Activated CD4-positive, alpha-beta T cell treated with anti-CD3 and anti-CD28 coated beads, Interleukin-2, Interleukin-6, amounts not matched to agents 100 ng/mL and 50 ng/mL, durations not matched to agents 16 hours and 8 hours (primary cell): ENCODE data around the gene GRAMD2B.
"Not testable (repeated sequence)": the region's sequence is repeated elsewhere in the genome, so short reads cannot be mapped to it uniquely, and the experiment has no call there.

ENCODE experiments used
- DNase-seq: peaks from one replicate; pipeline ENCODE4 v3.0.0-alpha.2; 2020

GRAMD2B gene

GRCh38 chr5:126515337-126515736 is 92.1 kb downstream of the GRAMD2B start:
- DNase-seq: no peak

- DNase-seq: no peak
Measured at GRCh38 chr5:126516133-126516532, 92.9 kb downstream of the GRAMD2B start.

- no peak for DNase-seq
Measured at GRCh38 chr5:126516852-126517251, 93.6 kb downstream of the GRAMD2B start.

GRCh38 chr5:126519223-126519622 is 96.0 kb downstream of the GRAMD2B start:
- not testable (repeated sequence) for DNase-seq

- no peak for DNase-seq
Measured at GRCh38 chr5:126519637-126520592, 96.7 kb downstream of the GRAMD2B start.

GRCh38 chr5:126520593-126520953 is 97.4 kb downstream of the GRAMD2B start:
- no peak for DNase-seq

- DNase-seq: no peak
Measured at GRCh38 chr5:126521130-126521529, 97.9 kb downstream of the GRAMD2B start.

GRCh38 chr5:126523818-126524510 is 100.8 kb downstream of the GRAMD2B start:
- DNase-seq: no peak

- DNase-seq: no peak
Measured at GRCh38 chr5:126525630-126526245, 102.5 kb downstream of the GRAMD2B start.

- no peak for DNase-seq
Measured at GRCh38 chr5:126526493-126526892, 103.3 kb downstream of the GRAMD2B start.

- DNase-seq: no peak
Measured at GRCh38 chr5:126527158-126527557, 103.9 kb downstream of the GRAMD2B start.

- DNase-seq: no peak
Measured at GRCh38 chr5:126527892-126528291, 104.7 kb downstream of the GRAMD2B start.

GRCh38 chr5:126531543-126532120 is 108.4 kb downstream of the GRAMD2B start:
- no peak for DNase-seq

GRCh38 chr5:126534553-126534952 is 111.3 kb downstream of the GRAMD2B start:
- DNase-seq: no peak

GRCh38 chr5:126535856-126536545 is 112.8 kb downstream of the GRAMD2B start:
- DNase-seq: no peak

- no peak for DNase-seq
Measured at GRCh38 chr5:126536874-126537273, 113.7 kb downstream of the GRAMD2B start.

GRCh38 chr5:126538579-126538978 is 115.4 kb downstream of the GRAMD2B start:
- DNase-seq: no peak

- no peak for DNase-seq
Measured at GRCh38 chr5:126540631-126541030, 117.4 kb downstream of the GRAMD2B start.

GRCh38 chr5:126542441-126542840 is 119.2 kb downstream of the GRAMD2B start:
- no peak for DNase-seq

GRCh38 chr5:126543009-126543408 is 119.8 kb downstream of the GRAMD2B start:
- DNase-seq: no peak

GRCh38 chr5:126543660-126544059 is 120.5 kb downstream of the GRAMD2B start:
- no peak for DNase-seq
